Measurements from ENCODE around the gene RBMX.
"Not testable (repeated sequence)": the region's sequence is repeated elsewhere in the genome, so short reads cannot be mapped to it uniquely, and the experiment has no call there.

Gene RBMX

GRCh38 chrX:136879001-136879687 lies 1.4 kb downstream of the RBMX start:
- DNase-seq (ENCODE audit: low read depth in 2 of 3, low spot score in 2 of 3) = no peak

DNA sequence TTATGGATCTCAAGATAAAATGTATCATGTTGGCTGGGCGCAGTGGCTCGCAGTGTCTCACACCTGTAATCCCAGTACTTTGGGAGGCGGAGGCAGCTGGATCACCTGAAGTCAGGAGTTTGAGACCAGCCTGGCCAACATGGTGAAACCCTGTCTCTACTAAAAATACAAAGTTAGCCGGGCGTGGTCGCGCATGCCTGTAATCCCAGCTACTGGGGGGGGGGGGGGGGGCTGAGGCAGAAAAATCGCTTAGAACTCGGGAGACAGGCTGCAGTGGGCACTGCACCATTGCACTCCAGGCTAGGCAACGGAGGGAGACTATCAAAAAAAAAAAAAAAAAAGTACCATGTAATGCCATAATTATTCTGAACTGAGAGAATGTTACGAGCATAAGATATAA lies 2.1 kb downstream of the RBMX start:
- no peak for DNase-seq (ENCODE audit: low read depth in 2 of 3, low spot score in 2 of 3)

- DNase-seq (ENCODE audit: low read depth in 2 of 3, low spot score in 2 of 3) = not testable (repeated sequence)
These were observed 6.4 kb downstream of the RBMX start for GRCh38 chrX:136874114-136874513.

GRCh38 chrX:136873210-136873609 lies 7.3 kb downstream of the RBMX start:
- DNase-seq (ENCODE audit: low read depth in 2 of 3, low spot score in 2 of 3) = not testable (repeated sequence)

- DNase-seq (ENCODE audit: low read depth in 2 of 3, low spot score in 2 of 3) = no peak
These were observed 8.3 kb downstream of the RBMX start for GRCh38 chrX:136872091-136872700.

GRCh38 chrX:136870064-136870463 lies 10.5 kb downstream of the RBMX start:
- no peak for DNase-seq (ENCODE audit: low read depth in 2 of 3, low spot score in 2 of 3)

- DNase-seq (ENCODE audit: low read depth in 2 of 3, low spot score in 2 of 3) = no peak
These were observed 12.1 kb downstream of the RBMX start for GRCh38 chrX:136868283-136869055.

- no peak for DNase-seq (ENCODE audit: low read depth in 2 of 3, low spot score in 2 of 3)
These were observed 13.0 kb downstream of the RBMX start for GRCh38 chrX:136867518-136867917.

GRCh38 chrX:136867096-136867491 lies 13.4 kb downstream of the RBMX start:
- DNase-seq (ENCODE audit: low read depth in 2 of 3, low spot score in 2 of 3) = no peak

DNA sequence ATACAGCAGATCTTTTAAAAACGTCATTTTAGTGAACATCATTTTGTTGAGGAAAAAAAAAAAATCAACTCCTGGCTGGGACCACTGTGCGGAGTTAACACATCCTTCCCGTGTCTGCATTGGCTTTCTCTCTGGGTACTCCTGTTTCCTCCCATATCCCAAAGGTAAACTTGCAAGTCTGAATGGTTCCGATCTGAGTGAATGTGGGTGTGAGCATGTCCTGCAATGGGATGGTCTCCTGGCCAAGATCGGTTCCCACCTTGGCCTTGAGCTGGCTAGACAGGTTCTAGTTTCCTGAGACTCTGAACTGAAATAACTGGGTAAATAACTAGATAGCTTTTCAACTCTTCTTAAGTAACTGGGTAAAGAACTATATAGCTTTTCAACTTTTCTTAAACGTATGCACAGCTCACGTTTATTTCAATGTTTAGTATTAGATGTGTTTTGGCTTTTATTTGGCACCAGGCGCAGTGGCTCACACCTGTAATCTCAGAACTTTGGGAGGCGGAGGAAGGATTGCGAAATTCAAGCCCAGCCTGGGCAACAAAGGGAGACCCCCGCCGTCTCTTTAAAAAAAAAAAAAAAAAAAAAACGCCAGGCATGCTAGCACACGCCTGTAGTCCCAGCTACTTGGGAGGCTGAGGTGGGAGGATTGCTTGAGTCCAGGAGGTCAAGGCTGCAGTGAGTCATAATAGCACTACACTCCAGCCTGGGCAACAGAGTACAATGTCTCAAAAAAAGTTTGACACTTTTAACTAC lies 14.0 kb downstream of the RBMX start:
- no peak for DNase-seq (ENCODE audit: low read depth in 2 of 3, low spot score in 2 of 3)

DNA sequence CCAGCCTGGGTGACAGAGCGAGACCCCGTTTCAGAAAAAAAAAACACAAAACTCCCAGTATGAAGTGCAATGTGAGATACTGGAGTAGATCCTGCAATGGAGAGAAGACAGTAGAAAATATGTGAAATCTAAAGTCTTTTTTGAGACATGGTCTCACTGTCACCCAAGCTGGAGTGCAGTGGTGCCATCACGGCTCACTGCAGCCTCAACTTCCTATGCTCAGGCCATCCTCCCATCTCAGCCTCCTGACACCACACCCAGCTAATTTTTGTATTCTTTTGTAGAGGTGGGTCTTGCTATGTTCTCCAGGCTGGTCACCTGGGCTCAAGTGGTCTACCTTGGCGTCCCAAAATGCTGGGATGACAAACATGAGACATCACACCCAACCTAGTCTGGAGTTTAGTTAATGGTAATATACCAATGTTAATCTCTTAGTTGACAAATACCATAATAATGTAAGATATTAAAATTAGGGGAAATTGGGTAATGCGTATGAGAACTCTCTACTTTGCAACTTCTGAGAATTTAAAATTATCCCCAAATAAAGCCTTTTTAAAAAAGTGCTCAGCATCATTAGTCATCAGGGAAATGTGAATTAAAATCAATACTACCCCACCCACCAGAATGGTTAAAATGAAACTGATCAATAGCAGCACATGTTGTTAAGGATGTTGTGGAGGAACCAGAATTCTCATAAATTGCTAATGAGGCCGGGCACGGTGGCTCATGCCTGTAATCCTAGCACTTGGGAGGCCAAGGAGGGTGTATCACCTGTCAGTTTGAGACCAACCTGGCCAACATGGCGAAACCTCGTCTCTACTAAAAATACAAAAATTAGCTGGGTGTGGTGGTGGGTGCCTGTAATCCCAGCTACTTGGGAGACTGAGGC lies 15.0 kb downstream of the RBMX start:
- no peak for DNase-seq (ENCODE audit: low read depth in 2 of 3, low spot score in 2 of 3)

DNA sequence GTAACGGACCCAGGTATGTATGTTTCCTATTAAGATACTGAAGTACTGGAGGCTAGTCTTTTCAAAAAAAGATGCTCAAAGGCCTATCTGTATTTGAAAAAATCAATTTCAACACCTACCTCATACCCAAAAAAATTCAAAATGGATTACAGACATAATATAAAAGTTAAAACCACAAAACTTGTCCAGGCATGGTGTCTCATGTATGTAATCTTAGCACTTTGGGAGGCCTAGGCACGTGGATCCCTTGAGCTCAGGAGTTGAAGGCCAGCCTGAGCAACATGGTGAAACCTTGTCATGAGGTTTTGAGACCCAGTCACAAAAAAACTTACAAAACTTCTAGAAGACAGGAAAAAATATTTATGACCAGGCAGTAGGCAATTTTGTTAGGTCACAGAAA lies 16.7 kb downstream of the RBMX start:
- no peak for DNase-seq (ENCODE audit: low read depth in 2 of 3, low spot score in 2 of 3)

- no peak for DNase-seq (ENCODE audit: low read depth in 2 of 3, low spot score in 2 of 3)
These were observed 18.0 kb downstream of the RBMX start for GRCh38 chrX:136862546-136862945.

DNA sequence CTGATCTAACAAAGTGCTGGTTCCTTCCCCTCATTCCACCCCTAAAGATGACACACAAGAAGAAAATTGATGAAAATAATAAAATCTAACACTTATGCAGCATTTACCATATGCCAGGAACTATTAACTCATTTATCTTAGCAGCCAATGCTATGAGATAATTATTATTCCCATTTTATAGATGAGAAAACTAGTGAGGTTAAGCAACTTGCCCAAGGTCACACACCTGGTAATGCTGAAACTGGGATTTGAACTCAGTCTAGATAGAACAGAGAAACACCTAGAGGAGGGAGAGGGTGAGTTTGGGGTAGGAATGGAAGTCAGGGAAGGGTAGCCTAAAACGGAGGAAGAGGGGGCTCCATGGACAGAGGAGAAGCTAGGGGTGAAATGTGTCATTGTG lies 18.6 kb downstream of the RBMX start:
- DNase-seq (ENCODE audit: low read depth in 2 of 3, low spot score in 2 of 3) = no peak

DNA sequence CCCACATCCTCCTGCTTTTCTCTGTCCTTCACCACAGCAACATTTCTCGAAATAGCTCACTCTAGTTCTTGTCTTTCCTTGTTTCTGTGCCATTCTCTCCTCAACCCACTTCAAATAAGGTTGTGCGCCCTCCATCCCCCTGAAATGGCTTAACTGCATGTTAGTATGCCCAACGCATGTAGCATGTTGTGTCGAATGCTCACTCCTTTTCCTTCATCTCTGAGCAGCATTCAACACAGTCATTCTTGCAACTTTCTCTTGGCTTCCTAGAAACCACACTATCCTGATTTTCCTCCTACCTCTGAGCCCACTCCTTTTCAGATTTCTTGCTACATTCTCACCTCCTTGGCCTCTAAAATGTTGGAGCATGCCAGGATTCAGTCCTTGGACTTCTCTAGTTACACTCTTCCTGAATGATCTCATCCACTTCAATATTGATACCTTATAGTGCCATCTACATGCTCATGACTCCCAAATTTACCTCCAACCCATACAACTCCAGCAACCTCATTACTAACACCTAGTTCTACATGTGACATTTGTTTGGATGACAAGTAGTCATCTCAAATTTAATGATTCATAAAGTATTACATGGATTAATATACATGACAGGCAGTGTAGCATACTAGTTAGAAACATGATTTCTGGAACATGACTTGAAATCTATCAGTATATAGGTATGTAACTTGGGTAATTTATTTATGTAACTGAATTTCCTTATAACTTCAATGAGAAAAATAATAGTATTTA lies 22.3 kb downstream of the RBMX start:
- no peak for DNase-seq (ENCODE audit: low read depth in 2 of 3, low spot score in 2 of 3)

- DNase-seq (ENCODE audit: low read depth in 2 of 3, low spot score in 2 of 3) = no peak
These were observed 24.0 kb downstream of the RBMX start for GRCh38 chrX:136856551-136856950.

GRCh38 chrX:136856050-136856449 lies 24.5 kb downstream of the RBMX start:
- no peak for DNase-seq (ENCODE audit: low read depth in 2 of 3, low spot score in 2 of 3)

DNA sequence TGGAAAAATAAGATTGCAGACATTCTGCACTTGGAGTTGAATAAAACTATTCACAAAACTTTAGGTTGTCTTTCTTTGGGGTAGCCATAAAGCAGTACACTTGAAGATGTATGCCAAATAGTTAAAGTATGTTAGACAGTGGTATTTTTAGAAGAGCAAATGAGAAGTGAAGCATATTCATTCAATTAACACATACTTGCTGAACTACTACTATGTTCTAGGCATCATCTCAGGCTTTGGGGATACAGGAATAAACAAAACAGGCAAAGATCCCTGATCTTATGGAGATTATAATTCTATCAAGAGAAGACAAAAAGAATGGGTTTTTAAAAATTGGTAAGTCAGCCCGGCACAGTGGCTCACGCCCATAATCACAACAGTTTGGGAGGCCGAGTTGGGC lies 29.0 kb downstream of the RBMX start:
- no peak for DNase-seq (ENCODE audit: low read depth in 2 of 3, low spot score in 2 of 3)

- DNase-seq (ENCODE audit: low read depth in 2 of 3, low spot score in 2 of 3) = no peak
These were observed 29.9 kb downstream of the RBMX start for GRCh38 chrX:136850441-136851175.

Measured in activated CD8-positive, alpha-beta memory T cell treated with anti-CD3 and anti-CD28 coated beads for 48 hours (primary cell).